K562 (cell line): Measurements from ENCODE around the gene PTPRM. TPM values are rescaled to one million over a fixed set of nuclear protein-coding genes. Genes with fewer than 3 reads are reported as not detected.

ENCODE experiments used
- ATAC-seq: fragments of 200-7000 bp; cut with Tn5 transposase; 3 replicates; pipeline ENCODE4 v1.9.1; 2020; ENCODE audit warnings: moderate library complexity
- BruUV-seq: library from RNA; stranded (reverse); fragments of 400-500 nt; replicated peaks from 2 replicates; lab custom pipeline; 2021; lab: Mats Ljungman, UMichigan
- CTCF ChIA-PET: fragments of 300-600 bp; formaldehyde crosslinking; extraction: SDS; loops from one replicate; lab custom pipeline; 2021; ENCODE audit warnings: low intra/inter-chr PET ratio; lab: Yijun Ruan, JAX
- POLR2A ChIA-PET: fragments of 300-600, 350-650 bp; sonication (Branson Sonifier 250); formaldehyde crosslinking; extraction: SDS; loops from one replicate; lab custom pipeline; 2021; ENCODE audit warnings: antibody characterized with exemption, inconsistent platforms; lab: Yijun Ruan, JAX
- DNase-seq, 4 experiments: peaks; one replicate each; pipeline versions ENCODE4 v3.0.0 to v3.0.0-alpha.2; 2011 to 2018; ENCODE audit warnings: low spot score in 3 of 4, mixed read lengths in 3 of 4; ENCODE audit errors: extremely low read depth in 1 of 4
- FAIRE-seq: peaks from 2 replicates; lab custom pipeline; 2011; peaks lifted over from hg19 to GRCh38; lab: Jason Lieb, UNC
- H2AFZ ChIP-seq: 2 replicates; pipeline ENCODE4 v1.6.0; 2011; ENCODE audit warnings: low read depth, low read length, control low read depth, inconsistent platforms
- H3K27ac ChIP-seq: fragments of 200-600 bp; 3 replicates; pipeline ENCODE4 v1.8.0; 2011; ENCODE audit warnings: low read depth, mild to moderate bottlenecking, control low read depth, inconsistent platforms, low read length, moderate library complexity, mixed read lengths; ENCODE audit errors: extremely low read depth
- H3K27me3 ChIP-seq, 2 experiments: fragments of 300-600 bp in 1 of 2; 2 replicates in 1 of 2; 3 replicates in 1 of 2; pipeline versions ENCODE4 v1.6.0 to v1.8.0; 2011; ENCODE audit warnings: inconsistent platforms in 2 of 2, low read length in 2 of 2, mild to moderate bottlenecking in 1 of 2, mixed read lengths in 1 of 2, moderate library complexity in 1 of 2; ENCODE audit not compliant: control insufficient read depth in 2 of 2, insufficient read depth in 2 of 2
- H3K36me3 ChIP-seq: fragments of 300-600 bp; 3 replicates; pipeline ENCODE4 v1.8.0; 2011; ENCODE audit warnings: mild to moderate bottlenecking, low read length, inconsistent platforms; ENCODE audit not compliant: control insufficient read depth, insufficient read depth
- H3K4me1 ChIP-seq, 2 experiments: fragments of 200-600 bp in 1 of 2; replicated peaks in 1 of 2; 2 replicates in 1 of 2; 3 replicates in 1 of 2; pipeline versions ENCODE4 v1.5.1 to v1.8.0; 2011; ENCODE audit warnings: inconsistent platforms in 2 of 2, low read length in 2 of 2, mild to moderate bottlenecking in 1 of 2, mixed read lengths in 1 of 2, moderate library complexity in 1 of 2; ENCODE audit not compliant: control insufficient read depth in 2 of 2, insufficient read depth in 2 of 2
- H3K4me2 ChIP-seq: 2 replicates; pipeline ENCODE4 v1.6.1; 2011; ENCODE audit warnings: low read length, control low read depth, inconsistent platforms, mixed read lengths; ENCODE audit not compliant: insufficient read depth
- H3K4me3 ChIP-seq: fragments of 200-600 bp; sonication (generic), shearing (Covaris generic); 2 replicates; pipeline ENCODE4 v1.5.1; 2016; ENCODE audit warnings: control low read depth, inconsistent platforms
- H3K79me2 ChIP-seq: fragments of 200-600 bp; 3 replicates; pipeline ENCODE4 v1.8.0; 2011; ENCODE audit warnings: low read length, inconsistent platforms; ENCODE audit not compliant: control insufficient read depth, insufficient read depth
- H3K9ac ChIP-seq, 2 experiments: 2 replicates each; pipeline versions ENCODE4 v1.6.0 to v1.6.1; 2011; ENCODE audit warnings: low read depth in 2 of 2, low read length in 2 of 2, control low read depth in 1 of 2, inconsistent platforms in 1 of 2, mild to moderate bottlenecking in 1 of 2, mixed read lengths in 1 of 2; ENCODE audit not compliant: insufficient read depth in 1 of 2
- H3K9me1 ChIP-seq: one replicate; pipeline ENCODE4 v1.6.0; 2011; ENCODE audit warnings: inconsistent platforms, mild to moderate bottlenecking, low read length, moderate library complexity; ENCODE audit not compliant: control insufficient read depth, insufficient read depth
- H3K9me3 ChIP-seq: replicated peaks from 2 replicates; pipeline ENCODE4 v1.5.1; 2011; ENCODE audit warnings: low read depth, low read length, inconsistent platforms; ENCODE audit not compliant: control insufficient read depth, insufficient read depth
- H4K20me1 ChIP-seq: replicated peaks from 2 replicates; pipeline ENCODE4 v1.6.1; 2011; ENCODE audit warnings: low read length, inconsistent platforms, mixed read lengths; ENCODE audit not compliant: control insufficient read depth, insufficient read depth
- CCNT2 ChIP-seq: IDR thresholded peaks from 2 replicates; pipeline ENCODE4 v1.6.1; 2011; ENCODE audit warnings: borderline replicate concordance, low read depth, mild to moderate bottlenecking, moderate library complexity, mixed read lengths, low read length; ENCODE audit not compliant: insufficient read length; ENCODE audit errors: extremely low read depth
- DNMT1 ChIP-seq: fragments of 450-650 bp; IDR thresholded peaks from 2 replicates; pipeline ENCODE4 v1.6.1; 2016; ENCODE audit warnings: antibody characterized with exemption, mild to moderate bottlenecking
- ESRRB ChIP-seq: fragments of 250-450 bp; sonication (Bioruptor Pico); IDR thresholded peaks from 2 replicates; pipeline ENCODE4 v1.5.0; 2020; ENCODE audit warnings: mild to moderate bottlenecking, moderate library complexity, borderline replicate concordance
- GATA2 ChIP-seq: sonication (generic); formaldehyde crosslinking; IDR thresholded peaks from 2 replicates; pipeline ENCODE4 v1.4.0; 2020; ENCODE audit warnings: mild to moderate bottlenecking, missing genetic modification reagents
- HNRNPH1 ChIP-seq: fragments of 200-400 bp; formaldehyde crosslinking; optimal IDR thresholded peaks from 2 replicates; pipeline ENCODE3; 2017; ENCODE audit warnings: low read depth, mild to moderate bottlenecking, low read length, moderate library complexity
- KLF16 ChIP-seq: IDR thresholded peaks from 2 replicates; pipeline ENCODE4 v1.6.1; 2016; ENCODE audit warnings: antibody characterized with exemption
- MNT ChIP-seq, 2 experiments: fragments of 450-650 bp; conservative IDR thresholded peaks; 2 replicates each; pipeline ENCODE4 v1.6.1; 2017; ENCODE audit warnings: mild to moderate bottlenecking in 2 of 2, moderate library complexity in 2 of 2
- NR4A1 ChIP-seq, 2 experiments: fragments of 250-450 bp in 1 of 2; fragments of 450-650 bp in 1 of 2; sonication (Bioruptor Pico) in 1 of 2; IDR thresholded peaks; 2 replicates each; pipeline versions ENCODE4 v1.4.0 to v1.6.1; 2016 to 2020; ENCODE audit warnings: mild to moderate bottlenecking in 2 of 2, missing compliant biosample characterization in 1 of 2, missing genetic modification characterization in 1 of 2, moderate library complexity in 1 of 2
- NUFIP1 ChIP-seq: fragments of 450-650 bp; IDR thresholded peaks from 2 replicates; pipeline ENCODE4 v1.6.1; 2018; ENCODE audit not compliant: partially characterized antibody
- RFX1 ChIP-seq: fragments of 450-650 bp; IDR thresholded peaks from 2 replicates; pipeline ENCODE4 v1.6.1; 2016; ENCODE audit warnings: mild to moderate bottlenecking, moderate library complexity
- TRIM28 ChIP-seq: fragments of 450-650 bp; IDR thresholded peaks from 2 replicates; pipeline ENCODE4 v1.6.1; 2017
- ZNF280A ChIP-seq: fragments of 450-650 bp; IDR thresholded peaks from 2 replicates; pipeline ENCODE4 v1.6.1; 2018; ENCODE audit warnings: mild to moderate bottlenecking, low read depth; ENCODE audit not compliant: partially characterized antibody
- ZNF57 ChIP-seq: fragments of 450-650 bp; formaldehyde crosslinking; IDR thresholded peaks from 2 replicates; pipeline ENCODE4 v1.4.0; 2020; ENCODE audit warnings: mild to moderate bottlenecking, moderate library complexity
- ZNF695 ChIP-seq: fragments of 450-650 bp; formaldehyde crosslinking; IDR thresholded peaks from 2 replicates; pipeline ENCODE4 v1.4.0; 2020; ENCODE audit warnings: mild to moderate bottlenecking, moderate library complexity
- WGBS: fragments of 100-300 bp; shearing (Covaris generic); methylation state at CpG from one replicate; pipeline ENCODE4 v1.1.6; 2016; ENCODE audit warnings: low coverage, mixed read lengths; ENCODE audit not compliant: insufficient coverage; ENCODE audit errors: missing lambda C conversion rate; 5-methylcytosine and 5-hydroxymethylcytosine counted together
- in situ Hi-C: fragments of 300-500 bp; cut with MboI; formaldehyde crosslinking; loops from 4 replicates; pipeline ENCODE4 v1.15.0; 2018; ENCODE audit warnings: inconsistent platforms, mixed read lengths
- intact Hi-C: fragments of 100-400 bp; cut with micrococcal nuclease; formaldehyde crosslinking; loops from 2 replicates; pipeline ENCODE4 v1.14.2; 2022
- polyA plus RNA-seq, 8 experiments: library from polyadenylated mRNA; depleted of rRNA in 4 of 8; stranded (reverse) in 5 of 8; unstranded in 3 of 8; fragments of >200 nt; fragmentation: Nextera tagmentation in 2 of 8; fragmentation: Illumina TruSeq in 1 of 8; extraction: Ambion mirVana in 2 of 8; extraction: Trizol in 1 of 8; gene quantifications; 2 replicates each; pipeline versions ENCODE4 v1.2.1 to v1.2.3, GENCODE V29; 2011 to 2014; ENCODE audit warnings: inconsistent platforms in 1 of 8, missing spikeins in 1 of 8
- total RNA-seq, 7 experiments: library from RNA; depleted of rRNA in 6 of 7; stranded (reverse); fragments of >200 nt in 6 of 7; fragmentation: Illumina TruSeq in 2 of 7; extraction: Trizol in 2 of 7; gene quantifications; 2 replicates each; pipeline versions ENCODE4 v1.2.1 to v1.2.3, GENCODE V29; 2011 to 2021; ENCODE audit warnings: low replicate concordance in 1 of 7
- TF ChIP-seq, protein P1 (sequence below), 2 experiments: fragments of 250-450 bp in 1 of 2; fragments of 450-650 bp in 1 of 2; sonication (Bioruptor Pico) in 1 of 2; IDR thresholded peaks; 2 replicates each; pipeline versions ENCODE4 v1.6.1 to v1.8.0; 2016 to 2021; ENCODE audit warnings: mild to moderate bottlenecking in 2 of 2, moderate library complexity in 2 of 2, missing compliant biosample characterization in 1 of 2, missing genetic modification characterization in 1 of 2

Gene PTPRM
- total and polyA plus RNA-seq, 9 of the 15 experiments (the other 6 are each of a cell fraction or from before 2014, with no cell fraction given): 0.03 to 0.16 (median 0.08) TPM; not detected in 3

- no peak overlapping the region for H2AFZ ChIP-seq
- 0% methylated on average over 3 of the region's 3 CpGs for WGBS
Measured at GRCh38 chr18:7696780-7697179, 129.7 kb downstream of the PTPRM start.

DNA sequence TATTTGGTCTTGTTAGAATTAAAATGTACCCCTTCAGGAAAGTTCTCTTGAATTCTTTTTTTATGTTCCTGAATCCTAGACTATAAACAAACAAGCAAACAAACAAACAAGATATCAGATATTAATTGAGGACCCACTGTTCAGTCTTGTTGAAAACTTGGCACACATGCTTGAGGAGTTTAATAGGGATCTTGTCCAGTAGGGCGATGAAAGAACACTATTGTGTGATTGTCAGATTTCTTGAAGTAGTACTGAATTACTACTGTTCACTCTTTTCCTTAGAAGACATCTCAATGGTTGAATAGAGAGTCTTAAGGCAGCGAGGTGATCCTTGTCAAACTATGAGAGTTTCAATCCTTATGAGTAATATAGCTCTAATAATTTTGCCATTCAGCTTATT lies 130.2 kb downstream of the PTPRM start:
- in situ Hi-C loops: no loop called here
- 0% methylated on average over 2 of the region's 2 CpGs for WGBS
- no peak overlapping the region for H3K4me3 ChIP-seq
- no peaks in the 10 kb centered on the region for H3K4me1 ChIP-seq
- no peaks in the 10 kb centered on the region for H3K9me3 ChIP-seq
- no peaks in the 10 kb centered on the region for H4K20me1 ChIP-seq
- H3K27ac ChIP-seq: no peak overlapping the region
- no peaks in the 10 kb centered on the region for H3K36me3 ChIP-seq
- POLR2A ChIA-PET: no interaction called here
- no peak for ATAC-seq
- intact Hi-C loops: no loop called here
- H3K4me2 ChIP-seq: no peak overlapping the region
- no peak for FAIRE-seq
- no peaks in the 10 kb centered on the region for H3K27me3 ChIP-seq
- H3K79me2 ChIP-seq: no peaks in the 10 kb centered on the region
- CTCF ChIA-PET: no interaction called here
- DNase-seq: no peak
- no peaks in the 10 kb centered on the region for H3K9me1 ChIP-seq
- no peak overlapping the region for H2AFZ ChIP-seq
- no peak overlapping the region for H3K9ac ChIP-seq
- no TSS peak for BruUV-seq
- TF ChIP-seq CCNT2 (no peak), GATA2 (CRISPR knock-in tag) (no peak), MNT (conservative IDR thresholded peaks at IDR 0.05) (no peak), ZNF280A (no peak), RFX1 (no peak), ZNF695 (CRISPR knock-in tag) (no peak), DNMT1 (no peak), TRIM28 (no peak)

More at GRCh38 chr18:7696780-7697179, 129.7 kb downstream of the PTPRM start:
- Histone ChIP-seq H3K27me3 (no peaks in the 10 kb centered on the region), H3K9ac (no peak overlapping the region), H3K4me1 (no peaks in the 10 kb centered on the region), H3K9me3 (no peaks in the 10 kb centered on the region), H4K20me1 (no peaks in the 10 kb centered on the region), H3K27ac (no peak overlapping the region), H3K4me2 (no peak overlapping the region), H3K9me1 (no peaks in the 10 kb centered on the region), H3K79me2 (no peaks in the 10 kb centered on the region)
- ATAC-seq: no peak
- no peak for DNase-seq
- intact Hi-C loops (no loop called here), in situ Hi-C loops (no loop called here)
- FAIRE-seq: no peak
- POLR2A ChIA-PET: no interaction called here
- TF ChIP-seq KLF16 (no peak), ESRRB (CRISPR knock-in tag) (no peak), NR4A1 (CRISPR knock-in tag; IDR thresholded peaks at IDR 0.05) (no peak), NR4A1 (tag; IDR thresholded peaks at IDR 0.05) (no peak), HNRNPH1 (no peak), ZNF57 (CRISPR knock-in tag) (no peak), NUFIP1 (no peak)
- TF ChIP-seq, protein P1, sequence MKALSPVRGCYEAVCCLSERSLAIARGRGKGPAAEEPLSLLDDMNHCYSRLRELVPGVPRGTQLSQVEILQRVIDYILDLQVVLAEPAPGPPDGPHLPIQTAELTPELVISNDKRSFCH (CRISPR knock-in tag; IDR thresholded peaks at IDR 0.05): no peak
- TF ChIP-seq, protein P1 (tag; IDR thresholded peaks at IDR 0.05): no peak
- TF ChIP-seq, all 486 proteins: peak for 0
- Histone ChIP-seq H3K4me3 (no peak overlapping the region), H3K36me3 (no peaks in the 10 kb centered on the region)
- no TSS peak for BruUV-seq
- CTCF ChIA-PET: no interaction called here
